CD4-positive, alpha-beta T cell treated with Interleukin-6 for 4 hours (primary cell): Measurements from ENCODE around the gene TRIP12.
"Not testable (repeated sequence)": the region's sequence is repeated elsewhere in the genome, so short reads cannot be mapped to it uniquely, and the experiment has no call there.

Experiments
- DNase-seq: peaks from one replicate; pipeline ENCODE4 v3.0.0-alpha.2; 2020; ENCODE audit warnings: mixed read lengths

The TRIP12 gene

DNA sequence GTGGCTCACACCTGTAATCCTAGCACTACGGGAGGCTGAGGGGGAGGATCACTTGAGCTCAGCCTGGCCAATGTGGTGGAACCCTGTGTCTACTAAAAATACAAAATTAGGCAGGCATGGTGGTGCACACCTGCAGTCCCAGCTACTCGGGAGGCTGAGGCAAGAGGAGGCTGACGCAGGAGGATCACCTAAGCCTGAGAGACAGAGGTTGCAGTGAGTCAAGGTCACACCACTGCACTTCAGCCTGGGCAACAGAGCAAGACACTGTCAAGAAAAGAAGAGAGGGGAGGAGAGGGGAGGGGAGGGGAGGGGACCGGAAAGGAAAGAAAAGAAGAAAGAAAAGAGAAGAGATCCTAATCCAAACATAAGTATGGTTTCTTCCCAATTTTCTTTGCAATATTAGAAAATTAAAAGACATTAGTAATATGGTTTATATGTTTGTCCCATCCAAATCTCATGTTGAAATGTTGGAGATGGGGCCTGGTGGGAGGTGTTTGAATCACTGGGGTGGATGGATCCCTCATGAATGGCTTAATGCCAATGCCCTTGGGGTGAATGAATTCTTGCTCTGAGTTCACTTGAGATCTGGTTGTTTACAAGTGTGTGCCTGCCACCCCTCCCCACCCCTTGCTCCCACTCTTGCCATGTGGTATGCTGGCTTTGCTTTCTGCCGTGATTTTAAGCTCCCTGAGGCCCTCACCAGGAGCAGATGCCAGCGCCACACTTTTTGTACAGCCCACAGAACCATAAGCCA, 50.7 kb downstream of the TRIP12 start:
- no peak for DNase-seq

- DNase-seq = no peak
Measured at GRCh38 chr2:229869226-229869625, 52.6 kb downstream of the TRIP12 start.

DNA sequence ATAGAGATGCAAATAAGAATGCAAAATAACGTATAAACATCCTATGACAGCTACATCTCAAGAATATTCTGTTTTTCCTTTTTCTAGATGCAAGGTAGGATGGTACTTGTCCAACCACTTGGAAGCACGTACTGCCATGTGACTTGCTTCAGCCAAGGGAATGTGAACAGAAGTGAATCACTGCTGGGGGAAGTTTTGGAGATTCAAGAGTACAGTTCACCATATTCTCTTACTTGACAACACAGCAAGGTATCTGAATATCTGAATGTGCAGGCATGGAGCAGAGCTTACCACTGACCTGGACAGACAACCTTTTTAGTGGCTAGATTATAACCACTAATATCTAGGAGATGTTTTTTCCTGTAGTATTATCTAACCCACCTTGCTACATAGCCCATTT, 53.0 kb downstream of the TRIP12 start:
- no peak for DNase-seq

- no peak for DNase-seq
Measured at GRCh38 chr2:229865033-229865432, 56.8 kb downstream of the TRIP12 start.

GRCh38 chr2:229861431-229861830, 60.4 kb downstream of the TRIP12 start:
- no peak for DNase-seq

- no peak for DNase-seq
Measured at GRCh38 chr2:229860334-229860733, 61.5 kb downstream of the TRIP12 start.

DNA sequence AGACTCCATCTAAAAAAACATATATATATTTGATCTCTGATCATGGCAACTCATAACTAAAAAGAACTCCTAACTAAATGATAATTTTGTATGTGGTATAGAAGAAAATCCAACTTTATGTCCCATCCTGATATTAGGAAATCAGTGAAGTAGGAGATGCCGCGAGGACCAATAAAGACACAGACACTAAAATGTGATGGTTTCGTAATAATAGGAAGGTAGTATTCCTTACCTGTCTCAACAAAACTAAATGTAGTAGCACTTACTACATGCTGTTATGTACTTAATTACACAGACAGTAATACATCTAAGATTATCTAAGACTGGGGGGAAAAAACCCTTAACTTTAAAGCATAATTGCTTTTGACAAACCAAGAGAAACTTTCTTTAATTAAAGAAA, 63.5 kb downstream of the TRIP12 start:
- no peak for DNase-seq

DNA sequence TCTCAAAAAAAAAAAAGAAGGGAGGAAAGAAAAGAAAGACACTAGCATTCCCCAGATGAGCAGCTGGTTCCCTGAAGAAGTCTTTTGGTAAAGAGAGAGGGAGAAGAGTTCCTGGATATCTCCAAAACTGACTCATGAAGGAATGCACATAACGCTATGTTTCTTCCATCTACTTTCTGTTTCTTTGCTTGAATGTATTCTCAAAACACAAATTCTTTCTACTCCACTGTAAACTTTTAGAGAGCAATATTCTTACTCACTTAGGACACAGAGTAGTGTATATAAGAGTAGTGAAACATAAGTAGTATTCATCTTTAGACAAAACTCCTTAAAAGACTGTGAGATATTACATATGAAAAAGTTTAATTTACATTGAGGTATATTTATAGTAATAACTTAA, 64.2 kb downstream of the TRIP12 start:
- no peak for DNase-seq

DNA sequence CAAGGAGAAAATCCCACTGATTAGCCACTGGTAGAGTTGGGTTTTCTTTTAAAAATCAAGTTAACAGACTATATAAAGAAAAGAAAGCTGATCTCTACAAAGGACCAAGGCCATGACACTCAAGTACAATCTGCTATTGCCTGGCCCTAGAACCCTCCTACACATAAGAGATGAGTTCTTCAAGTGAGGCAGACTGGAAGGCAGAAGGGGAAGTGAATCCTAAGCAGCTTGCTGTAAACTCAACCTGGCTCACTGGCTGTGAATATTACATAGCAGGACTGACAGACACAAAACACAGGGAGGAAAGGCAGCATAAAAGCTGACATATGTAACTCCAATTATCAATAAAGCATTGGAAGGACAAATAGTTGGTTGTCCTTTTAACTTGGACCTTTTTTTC, 65.4 kb downstream of the TRIP12 start:
- DNase-seq = no peak

DNA sequence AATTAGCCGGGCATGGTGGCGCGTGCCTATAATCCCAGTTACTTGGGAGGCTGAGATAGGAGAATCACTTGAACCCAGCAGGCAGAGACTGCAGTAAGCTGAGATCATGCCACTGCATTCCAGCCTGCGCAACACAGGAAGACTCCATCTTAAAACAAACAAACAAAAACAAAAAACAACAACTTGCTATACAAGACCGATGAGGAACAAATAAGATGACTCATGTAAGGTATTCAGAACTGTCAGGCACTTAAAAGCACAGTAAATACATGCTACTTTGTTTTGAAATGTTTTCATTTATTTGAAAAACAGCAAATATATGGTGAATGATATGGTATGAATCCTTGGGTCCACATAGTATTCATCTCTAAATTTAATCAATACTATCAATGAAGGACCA, 66.7 kb downstream of the TRIP12 start:
- no peak for DNase-seq

DNA sequence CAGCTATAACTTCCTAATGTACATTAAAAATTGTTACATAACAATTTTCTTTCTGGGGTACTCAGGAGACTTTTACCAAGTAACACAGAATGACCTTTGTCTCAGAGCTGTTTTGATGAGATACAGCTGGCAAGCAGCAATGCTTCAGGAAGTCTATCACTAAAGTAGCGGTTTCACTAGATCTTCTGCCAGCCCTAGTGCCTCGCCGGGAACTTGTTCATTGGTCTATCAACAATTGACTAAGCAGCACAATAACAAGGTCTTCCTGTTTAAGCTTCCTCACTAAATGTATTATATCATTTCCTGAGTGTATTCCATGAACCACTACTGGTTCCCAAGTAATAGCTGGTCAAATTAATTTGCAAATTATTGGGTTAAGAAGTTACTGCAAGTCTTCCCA, 69.2 kb downstream of the TRIP12 start:
- DNase-seq = peak; percentile 77

- DNase-seq = no peak
Measured at GRCh38 chr2:229851870-229852269, 69.9 kb downstream of the TRIP12 start.

DNA sequence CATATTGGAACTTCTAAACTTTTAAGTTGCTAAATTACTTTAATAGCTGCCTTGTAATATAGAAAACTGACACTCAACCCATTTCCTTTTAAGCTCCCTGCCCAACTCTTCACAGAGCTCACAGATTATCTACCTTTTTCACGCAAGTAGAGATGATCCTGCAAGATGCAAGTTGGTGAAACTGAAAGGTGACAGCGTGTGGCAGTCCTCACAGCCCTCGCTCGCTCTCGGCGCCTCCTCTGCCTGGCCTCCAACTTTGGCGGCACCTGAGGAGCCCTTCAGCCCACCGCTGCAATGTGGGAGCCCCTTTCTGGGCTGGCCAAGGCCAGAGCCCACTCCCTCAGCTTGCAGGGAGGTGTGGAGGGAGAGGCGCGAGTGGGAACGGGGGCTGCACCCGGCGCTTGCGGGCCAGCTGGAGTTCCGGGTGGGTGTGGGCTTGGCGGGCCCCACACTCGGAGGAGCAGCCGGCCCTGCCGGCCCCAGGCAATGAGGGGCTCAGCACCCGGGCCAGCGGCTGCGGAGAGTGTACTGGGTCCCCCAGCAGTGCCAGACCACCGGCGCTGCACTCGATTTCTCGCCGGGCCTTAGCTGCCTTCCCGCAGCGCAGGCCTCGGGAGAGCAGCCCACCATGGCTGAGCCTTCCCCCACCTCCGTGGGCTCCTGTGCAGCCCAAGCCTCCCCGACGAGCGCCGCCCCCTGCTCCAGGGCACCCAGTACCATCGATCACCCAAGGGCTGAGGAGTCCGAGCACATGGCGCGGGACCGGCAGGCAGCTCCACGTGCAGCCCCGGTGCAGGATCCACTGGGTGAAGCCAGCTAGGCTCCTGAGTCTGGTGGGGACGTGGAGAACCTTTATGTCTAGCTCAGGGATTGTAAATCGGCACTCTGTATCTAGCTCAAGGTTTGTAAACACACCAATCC, 71.2 kb downstream of the TRIP12 start:
- peak; percentile 23 for DNase-seq

- DNase-seq = peak; percentile 16
Measured at GRCh38 chr2:229849073-229849472, 72.7 kb downstream of the TRIP12 start.

DNA sequence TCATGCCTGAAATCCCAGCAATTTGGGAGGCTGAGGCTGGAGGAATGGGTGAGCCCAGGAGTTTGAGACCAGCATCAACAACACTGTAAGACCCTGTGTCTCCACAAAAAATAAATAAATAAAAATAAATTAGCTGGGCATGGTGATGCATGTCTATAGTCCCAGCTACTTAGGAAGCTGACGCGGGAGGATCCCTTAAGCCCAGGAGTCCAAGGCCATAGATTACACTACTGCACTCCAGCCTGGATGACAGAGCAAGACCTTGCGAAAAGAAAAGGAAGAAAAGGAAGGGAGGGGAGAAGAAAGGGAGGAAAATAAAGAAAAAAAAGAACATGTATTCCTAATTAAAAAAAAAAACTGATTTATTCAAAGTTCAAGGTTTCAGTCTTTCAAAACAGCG, 78.2 kb downstream of the TRIP12 start:
- no peak for DNase-seq

- no peak for DNase-seq
Measured at GRCh38 chr2:229838729-229839128, 83.1 kb downstream of the TRIP12 start.

DNA sequence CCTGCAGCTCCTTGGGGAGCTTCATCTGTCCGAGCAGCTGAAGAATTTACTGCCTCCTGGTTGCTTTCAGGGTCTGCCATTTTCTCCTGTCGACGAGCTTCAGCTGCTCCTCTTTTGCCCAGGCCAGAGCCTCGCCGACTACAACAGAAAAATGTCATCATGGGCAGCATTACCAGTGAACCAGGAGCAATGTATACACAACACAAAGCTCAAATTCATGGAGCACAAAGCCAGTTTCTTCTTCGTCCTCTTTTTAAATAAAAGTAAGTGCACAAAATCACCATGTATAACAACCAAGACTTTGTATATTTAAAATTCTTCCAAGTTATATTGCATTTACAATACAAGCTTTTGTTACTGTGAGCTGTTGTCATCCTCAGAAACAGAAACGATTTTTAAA, 85.0 kb downstream of the TRIP12 start:
- no peak for DNase-seq

- DNase-seq = peak; percentile 27
Measured at GRCh38 chr2:229835596-229836283, 86.1 kb downstream of the TRIP12 start.

- DNase-seq = not testable (repeated sequence)
Measured at GRCh38 chr2:229834368-229834767, 87.4 kb downstream of the TRIP12 start.

DNA sequence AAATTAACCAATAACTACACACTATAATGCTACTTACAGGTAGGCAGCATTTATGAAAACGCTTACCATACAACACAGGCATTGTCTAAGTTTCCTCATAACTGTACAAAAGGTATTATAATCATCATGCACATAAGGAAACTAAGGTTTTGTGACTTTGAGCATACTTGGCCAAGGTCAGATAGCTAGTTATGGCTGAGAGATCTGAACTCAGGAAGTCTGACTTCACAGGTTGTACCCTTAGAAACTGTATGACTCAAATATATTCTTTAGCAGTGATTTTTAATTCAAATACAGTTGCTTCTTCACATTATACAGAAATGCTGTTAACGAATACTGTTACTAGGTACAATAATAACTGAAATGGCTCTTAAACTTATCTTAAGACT, 89.3 kb downstream of the TRIP12 start:
- DNase-seq = no peak

GRCh38 chr2:229831805-229832509, 89.9 kb downstream of the TRIP12 start:
- no peak for DNase-seq

- DNase-seq = no peak
Measured at GRCh38 chr2:229825476-229825875, 96.3 kb downstream of the TRIP12 start.

DNA sequence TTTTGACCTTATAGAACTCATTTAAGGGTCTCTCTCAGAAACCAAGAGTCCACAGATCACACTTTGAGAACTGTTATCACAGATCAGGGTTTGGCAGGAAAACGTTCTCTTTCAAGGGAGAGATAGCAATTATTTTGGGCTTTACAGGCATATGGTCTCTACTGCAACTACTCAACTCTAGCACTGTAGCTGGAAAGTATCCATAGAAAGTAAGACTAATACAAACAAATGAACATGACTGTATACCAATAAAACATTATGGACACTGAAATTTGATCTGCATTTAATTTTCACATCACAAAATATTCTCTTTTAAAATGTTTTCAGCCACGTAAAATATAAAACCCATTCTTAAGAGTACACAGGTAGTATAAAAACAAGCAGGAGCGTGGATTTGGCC, 100.5 kb downstream of the TRIP12 start:
- no peak for DNase-seq
